ENCODE results near the gene PCDHGA8.
"Not testable (repeated sequence)": the region's sequence is repeated elsewhere in the genome, so short reads cannot be mapped to it uniquely, and the experiment has no call there.

The PCDHGA8 gene

DNA sequence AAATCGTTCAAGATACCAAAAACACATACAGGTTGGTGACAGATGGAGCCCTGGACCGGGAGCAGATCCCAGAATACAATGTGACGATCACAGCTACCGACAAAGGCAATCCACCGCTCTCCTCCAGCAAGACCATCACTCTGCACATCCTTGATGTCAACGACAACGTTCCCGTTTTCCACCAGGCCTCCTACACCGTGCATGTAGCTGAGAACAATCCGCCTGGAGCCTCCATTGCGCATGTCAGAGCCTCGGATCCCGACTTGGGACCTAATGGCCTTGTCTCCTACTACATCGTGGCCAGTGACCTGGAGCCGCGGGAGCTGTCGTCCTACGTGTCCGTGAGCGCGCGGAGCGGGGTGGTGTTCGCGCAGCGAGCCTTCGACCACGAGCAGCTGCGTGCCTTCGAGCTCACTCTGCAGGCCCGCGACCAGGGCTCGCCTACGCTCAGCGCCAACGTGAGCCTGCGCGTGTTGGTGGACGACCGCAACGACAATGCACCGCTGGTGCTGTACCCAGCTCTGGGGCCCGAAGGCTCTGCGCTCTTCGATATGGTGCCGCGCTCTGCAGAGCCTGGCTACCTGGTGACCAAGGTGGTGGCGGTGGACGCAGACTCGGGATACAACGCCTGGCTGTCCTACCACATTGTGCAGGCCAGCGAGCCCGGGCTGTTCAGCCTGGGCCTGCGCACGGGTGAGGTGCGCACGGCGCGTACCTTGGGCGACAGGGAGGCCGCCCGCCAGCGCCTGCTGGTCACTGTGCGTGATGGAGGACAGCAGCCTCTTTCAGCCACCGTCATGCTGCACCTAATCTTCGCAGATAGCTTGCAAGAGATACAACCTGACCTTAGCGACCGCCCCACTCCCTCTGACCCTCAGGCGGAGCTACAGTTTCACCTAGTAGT is 20.6 kb upstream of the PCDHGA8 start:
- DNase-seq = no peak

DNA sequence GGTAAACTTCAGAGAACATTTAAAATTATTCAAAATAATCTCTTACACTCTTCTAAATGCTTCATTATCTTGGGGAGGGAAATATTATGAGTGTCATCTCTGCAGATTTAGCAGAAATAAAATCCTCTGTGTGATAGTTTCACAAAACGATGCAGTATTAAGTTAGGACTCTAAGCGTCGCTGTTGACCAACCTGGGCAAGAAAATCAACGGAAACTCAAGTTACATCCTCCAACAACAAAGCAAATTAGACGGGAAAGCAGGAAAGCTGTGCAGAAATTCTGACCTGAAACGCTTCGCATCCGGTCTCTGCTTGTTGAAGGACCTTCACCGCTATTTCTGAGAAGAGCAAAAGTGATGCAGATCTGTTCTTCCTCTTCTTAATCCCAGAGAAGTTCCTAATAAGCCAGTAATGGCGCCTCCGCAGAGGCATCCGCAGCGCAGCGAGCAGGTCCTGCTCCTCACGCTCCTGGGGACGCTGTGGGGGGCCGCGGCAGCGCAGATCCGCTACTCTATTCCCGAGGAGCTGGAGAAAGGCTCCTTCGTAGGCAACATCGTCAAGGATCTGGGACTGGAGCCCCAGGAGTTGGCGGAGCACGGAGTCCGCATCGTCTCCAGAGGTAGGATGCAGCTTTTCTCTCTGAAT is 18.6 kb upstream of the PCDHGA8 start, which contains the start of gene PCDHGA6:
PCDHGA6 (plus strand) TSS at position 219 of the 645 bp plus-strand sequence; CDS start at position 412, 193 bp downstream.
- no peak for DNase-seq

DNA sequence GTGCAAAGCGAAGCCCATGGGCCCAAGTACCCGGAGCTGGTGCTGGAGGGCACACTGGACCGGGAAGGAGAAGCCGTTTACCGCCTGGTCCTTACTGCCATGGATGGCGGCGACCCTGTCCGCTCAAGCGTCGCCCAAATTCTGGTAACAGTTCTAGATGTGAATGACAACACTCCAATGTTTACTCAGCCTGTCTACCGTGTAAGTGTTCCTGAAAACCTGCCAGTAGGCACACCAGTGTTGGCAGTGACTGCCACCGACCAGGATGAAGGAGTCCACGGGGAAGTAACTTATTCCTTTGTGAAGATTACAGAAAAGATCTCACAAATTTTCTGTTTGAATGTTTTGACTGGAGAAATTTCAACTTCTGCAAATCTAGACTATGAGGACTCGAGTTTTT is 17.8 kb upstream of the PCDHGA8 start:
- DNase-seq = no peak

DNA sequence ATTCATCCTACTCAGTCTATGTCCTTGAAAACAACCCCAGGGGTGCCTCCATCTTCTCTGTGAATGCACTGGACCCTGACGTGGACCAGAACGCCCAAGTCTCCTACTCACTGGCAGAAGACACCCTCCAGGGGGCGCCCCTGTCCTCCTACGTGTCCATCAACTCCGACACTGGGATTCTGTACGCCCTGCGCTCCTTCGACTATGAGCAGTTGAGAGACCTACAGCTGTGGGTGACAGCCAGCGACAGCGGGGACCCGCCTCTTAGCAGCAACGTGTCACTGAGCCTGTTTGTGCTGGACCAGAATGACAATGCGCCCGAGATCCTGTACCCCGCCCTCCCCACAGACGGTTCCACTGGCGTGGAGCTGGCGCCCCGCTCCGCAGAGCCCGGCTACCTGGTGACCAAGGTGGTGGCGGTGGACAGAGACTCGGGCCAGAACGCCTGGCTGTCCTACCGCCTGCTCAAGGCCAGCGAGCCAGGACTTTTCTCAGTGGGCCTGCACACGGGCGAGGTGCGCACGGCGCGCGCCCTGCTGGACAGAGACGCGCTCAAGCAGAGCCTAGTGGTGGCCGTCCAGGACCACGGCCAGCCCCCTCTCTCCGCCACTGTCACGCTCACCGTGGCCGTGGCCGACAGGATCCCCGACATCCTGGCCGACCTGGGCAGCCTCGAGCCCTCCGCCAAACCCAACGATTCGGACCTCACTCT is 16.8 kb upstream of the PCDHGA8 start:
- not testable (repeated sequence) for DNase-seq

DNA sequence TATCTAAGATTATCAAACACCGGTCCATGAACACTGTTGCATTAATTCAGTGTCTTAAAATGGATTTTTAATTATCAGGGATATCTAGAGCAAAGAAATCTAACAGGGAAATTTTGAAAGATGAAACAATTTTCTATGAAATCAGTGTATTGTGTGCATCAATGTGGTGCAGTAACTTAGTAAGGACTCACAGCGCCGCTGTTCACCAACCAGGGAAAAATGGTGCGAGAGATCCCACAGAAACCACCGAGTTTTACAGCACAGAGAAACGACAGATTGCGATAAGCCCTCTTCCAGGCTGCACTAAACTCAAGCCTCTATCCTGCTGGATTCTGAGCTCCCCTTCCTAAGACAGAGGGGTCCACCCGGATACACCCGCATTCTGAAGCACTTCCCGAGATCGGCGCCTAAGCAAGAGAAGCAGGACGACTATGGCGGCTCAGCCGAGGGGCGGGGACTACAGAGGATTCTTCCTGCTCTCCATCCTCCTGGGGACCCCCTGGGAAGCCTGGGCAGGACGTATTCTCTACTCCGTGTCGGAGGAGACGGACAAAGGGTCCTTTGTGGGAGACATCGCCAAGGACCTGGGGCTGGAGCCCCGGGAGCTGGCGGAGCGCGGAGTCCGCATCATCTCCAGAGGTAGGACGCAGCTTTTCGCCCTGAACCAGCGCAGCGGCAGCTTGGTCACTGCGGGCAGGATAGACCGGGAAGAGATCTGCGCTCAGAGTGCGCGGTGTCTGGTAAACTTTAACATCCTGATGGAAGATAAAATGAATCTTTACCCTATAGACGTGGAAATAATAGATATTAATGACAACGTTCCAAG is 9.8 kb upstream of the PCDHGA8 start, which contains the start of gene PCDHGA7:
PCDHGA7 (plus strand) TSS at position 274 of the 826 bp plus-strand sequence; CDS start at position 432, 158 bp downstream.
- no peak for DNase-seq

DNA sequence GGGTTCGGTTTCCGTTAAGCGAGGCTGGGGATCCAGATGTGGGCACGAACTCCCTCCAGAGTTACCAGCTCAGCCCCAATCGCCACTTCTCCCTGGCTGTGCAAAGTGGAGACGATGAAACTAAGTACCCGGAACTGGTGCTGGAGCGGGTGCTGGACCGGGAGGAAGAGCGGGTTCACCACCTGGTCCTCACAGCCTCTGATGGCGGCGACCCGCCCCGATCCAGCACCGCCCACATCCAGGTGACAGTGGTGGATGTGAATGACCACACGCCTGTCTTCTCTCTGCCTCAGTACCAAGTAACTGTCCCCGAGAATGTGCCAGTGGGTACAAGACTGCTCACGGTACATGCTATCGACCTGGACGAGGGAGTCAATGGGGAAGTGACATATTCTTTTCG is 9.1 kb upstream of the PCDHGA8 start:
- DNase-seq = no peak

DNA sequence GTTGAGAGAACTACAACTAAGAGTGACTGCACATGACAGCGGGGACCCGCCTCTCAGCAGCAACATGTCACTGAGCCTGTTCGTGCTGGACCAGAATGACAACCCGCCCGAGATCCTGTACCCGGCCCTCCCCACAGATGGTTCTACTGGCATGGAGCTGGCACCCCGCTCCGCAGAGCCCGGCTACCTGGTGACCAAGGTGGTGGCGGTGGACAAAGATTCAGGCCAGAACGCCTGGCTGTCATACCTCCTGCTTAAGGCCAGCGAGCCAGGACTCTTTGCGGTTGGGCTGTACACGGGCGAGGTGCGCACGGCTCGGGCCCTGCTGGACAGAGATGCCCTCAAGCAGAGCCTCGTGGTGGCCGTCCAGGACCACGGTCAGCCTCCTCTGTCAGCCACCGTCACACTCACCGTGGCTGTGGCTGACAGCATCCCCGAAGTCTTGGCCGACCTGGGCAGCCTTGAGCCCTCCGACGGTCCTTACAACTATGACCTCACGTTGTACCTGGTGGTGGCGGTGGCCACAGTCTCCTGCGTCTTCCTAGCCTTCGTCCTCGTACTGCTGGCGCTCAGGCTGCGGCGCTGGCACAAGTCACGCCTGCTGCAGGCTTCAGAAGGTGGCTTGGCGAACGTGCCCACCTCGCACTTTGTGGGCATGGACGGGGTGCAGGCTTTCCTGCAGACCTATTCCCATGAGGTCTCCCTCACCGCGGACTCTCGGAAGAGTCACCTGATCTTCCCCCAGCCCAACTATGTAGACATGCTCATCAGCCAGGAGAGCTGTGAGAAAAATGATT is 7.8 kb upstream of the PCDHGA8 start:
- no peak for DNase-seq

DNA sequence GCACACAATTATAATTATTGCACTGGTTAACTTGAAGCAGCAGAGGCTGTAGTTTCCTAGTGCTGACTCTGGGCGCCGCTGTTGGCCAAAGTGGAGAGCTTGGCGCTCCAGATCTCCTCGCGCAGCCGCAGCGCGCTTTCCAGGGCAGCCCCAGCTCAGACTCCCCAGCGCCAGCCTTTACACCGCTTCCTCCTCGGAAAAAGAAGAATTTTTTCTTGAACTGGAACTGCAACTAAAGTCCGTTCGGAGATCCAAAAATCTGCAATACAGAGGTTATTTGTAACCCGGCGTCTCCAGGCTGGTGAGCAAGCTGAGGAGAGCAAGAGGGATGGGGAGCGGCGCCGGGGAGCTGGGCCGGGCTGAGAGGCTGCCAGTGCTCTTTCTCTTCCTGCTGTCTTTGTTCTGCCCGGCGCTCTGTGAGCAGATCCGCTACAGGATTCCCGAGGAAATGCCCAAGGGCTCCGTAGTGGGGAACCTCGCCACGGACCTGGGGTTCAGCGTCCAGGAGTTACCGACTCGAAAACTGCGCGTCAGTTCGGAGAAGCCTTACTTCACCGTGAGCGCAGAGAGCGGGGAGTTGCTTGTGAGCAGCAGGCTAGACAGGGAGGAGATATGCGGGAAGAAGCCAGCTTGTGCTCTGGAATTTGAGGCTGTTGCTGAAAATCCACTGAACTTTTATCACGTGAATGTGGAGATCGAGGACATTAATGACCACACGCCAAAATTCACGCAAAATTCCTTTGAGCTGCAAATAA is 4.7 kb upstream of the PCDHGA8 start, which contains the start of gene PCDHGB4:
PCDHGB4 (plus strand) TSS at position 142 of the 755 bp plus-strand sequence; CDS start at position 329, 187 bp downstream.
- not testable (repeated sequence) for DNase-seq

DNA sequence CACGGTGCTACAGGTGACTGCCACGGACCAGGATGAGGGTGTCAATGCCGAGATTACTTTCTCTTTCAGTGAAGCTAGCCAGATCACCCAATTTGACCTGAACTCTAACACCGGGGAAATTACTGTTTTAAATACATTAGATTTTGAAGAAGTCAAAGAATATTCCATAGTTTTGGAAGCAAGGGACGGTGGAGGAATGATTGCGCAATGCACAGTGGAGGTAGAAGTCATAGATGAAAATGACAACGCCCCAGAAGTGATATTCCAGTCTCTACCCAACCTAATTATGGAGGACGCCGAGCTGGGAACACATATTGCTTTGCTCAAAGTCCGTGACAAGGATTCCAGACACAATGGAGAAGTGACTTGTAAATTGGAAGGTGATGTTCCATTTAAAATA is 3.8 kb upstream of the PCDHGA8 start:
- no peak for DNase-seq

DNA sequence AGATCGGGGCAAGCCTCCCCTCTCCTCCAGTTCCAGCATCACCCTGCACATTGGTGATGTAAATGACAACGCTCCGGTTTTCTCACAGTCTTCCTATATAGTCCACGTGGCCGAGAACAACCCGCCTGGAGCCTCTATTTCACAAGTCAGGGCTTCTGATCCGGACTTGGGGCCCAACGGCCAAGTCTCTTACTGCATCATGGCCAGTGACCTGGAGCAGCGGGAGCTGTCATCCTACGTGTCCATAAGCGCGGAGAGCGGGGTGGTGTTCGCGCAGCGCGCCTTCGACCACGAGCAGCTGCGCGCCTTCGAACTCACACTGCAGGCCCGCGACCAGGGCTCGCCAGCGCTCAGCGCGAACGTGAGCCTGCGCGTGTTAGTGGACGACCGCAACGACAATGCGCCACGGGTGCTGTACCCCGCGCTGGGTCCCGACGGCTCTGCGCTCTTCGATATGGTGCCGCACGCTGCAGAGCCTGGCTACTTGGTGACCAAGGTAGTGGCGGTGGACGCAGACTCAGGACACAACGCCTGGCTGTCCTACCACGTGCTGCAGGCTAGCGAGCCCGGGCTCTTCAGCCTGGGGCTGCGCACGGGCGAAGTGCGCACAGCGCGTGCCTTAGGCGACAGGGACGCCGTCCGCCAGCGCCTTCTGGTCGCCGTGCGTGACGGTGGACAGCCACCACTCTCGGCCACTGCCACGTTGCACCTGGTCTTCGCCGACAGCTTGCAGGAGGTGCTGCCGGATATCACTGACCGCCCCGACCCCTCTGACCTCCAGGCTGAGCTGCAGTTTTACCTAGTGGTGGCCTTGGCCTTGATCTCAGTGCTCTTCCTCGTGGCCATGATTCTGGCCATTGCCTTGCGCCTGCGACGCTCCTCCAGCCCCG is 3.0 kb upstream of the PCDHGA8 start:
- DNase-seq = no peak

DNA sequence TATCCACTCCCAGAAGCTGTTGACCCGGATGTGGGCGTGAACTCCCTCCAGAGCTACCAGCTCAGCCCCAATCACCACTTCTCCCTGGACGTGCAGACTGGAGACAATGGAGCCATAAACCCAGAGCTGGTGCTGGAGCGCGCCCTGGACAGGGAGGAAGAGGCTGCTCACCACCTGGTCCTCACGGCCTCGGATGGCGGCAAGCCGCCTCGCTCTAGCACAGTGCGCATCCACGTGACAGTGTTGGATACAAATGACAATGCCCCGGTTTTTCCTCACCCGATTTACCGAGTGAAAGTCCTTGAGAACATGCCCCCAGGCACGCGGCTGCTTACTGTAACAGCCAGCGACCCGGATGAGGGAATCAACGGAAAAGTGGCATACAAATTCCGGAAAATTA is 834 bp downstream of the PCDHGA8 start:
- no peak for DNase-seq

DNA sequence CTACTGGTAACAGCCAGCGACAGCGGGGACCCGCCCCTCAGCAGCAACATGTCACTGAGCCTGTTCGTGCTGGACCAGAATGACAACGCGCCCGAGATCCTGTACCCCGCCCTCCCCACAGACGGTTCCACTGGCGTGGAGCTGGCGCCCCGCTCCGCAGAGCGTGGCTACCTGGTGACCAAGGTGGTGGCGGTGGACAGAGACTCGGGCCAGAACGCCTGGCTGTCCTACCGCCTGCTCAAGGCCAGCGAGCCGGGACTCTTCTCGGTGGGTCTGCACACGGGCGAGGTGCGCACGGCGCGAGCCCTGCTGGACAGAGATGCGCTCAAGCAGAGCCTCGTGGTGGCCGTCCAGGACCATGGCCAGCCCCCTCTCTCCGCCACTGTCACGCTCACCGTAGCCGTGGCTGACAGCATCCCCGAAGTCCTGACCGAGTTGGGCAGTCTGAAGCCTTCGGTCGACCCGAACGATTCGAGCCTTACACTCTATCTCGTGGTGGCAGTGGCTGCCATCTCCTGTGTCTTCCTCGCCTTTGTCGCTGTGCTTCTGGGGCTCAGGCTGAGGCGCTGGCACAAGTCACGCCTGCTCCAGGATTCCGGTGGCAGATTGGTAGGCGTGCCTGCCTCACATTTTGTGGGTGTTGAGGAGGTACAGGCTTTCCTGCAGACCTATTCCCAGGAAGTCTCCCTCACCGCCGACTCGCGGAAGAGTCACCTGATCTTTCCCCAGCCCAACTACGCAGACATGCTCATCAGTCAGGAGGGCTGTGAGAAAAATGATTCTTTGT is 2.2 kb downstream of the PCDHGA8 start:
- DNase-seq = not testable (repeated sequence)

DNA sequence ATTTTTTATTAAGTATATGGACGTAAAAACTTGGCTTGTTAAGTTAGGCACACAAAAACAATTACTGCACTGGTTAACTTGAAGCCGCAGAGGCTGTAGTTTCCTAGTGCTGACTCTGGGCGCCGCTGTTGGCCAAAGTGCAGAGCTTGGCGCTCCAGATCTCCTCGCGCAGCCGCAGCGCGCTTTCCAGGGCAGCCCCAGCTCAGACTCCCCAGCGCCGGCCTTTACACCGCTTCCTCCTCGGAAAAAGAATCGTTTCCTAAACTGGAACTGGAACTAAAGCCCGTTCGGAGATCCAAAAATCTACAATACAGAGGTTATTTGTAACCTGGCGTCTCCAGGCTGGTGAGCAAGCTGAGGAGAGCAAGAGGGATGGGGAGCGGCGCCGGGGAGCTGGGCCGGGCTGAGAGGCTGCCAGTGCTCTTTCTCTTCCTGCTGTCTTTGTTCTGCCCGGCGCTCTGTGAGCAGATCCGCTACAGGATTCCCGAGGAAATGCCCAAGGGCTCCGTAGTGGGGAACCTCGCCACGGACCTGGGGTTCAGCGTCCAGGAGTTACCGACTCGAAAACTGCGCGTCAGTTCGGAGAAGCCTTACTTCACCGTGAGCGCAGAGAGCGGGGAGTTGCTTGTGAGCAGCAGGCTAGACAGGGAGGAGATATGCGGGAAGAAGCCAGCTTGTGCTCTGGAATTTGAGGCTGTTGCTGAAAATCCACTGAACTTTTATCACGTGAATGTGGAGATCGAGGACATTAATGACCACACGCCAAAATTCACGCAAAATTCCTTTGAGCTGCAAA is 5.5 kb downstream of the PCDHGA8 start, which contains the start of gene PCDHGB5:
PCDHGB5 (plus strand) TSS at position 192 of the 796 bp plus-strand sequence; CDS start at position 373, 181 bp downstream.
- not testable (repeated sequence) for DNase-seq

DNA sequence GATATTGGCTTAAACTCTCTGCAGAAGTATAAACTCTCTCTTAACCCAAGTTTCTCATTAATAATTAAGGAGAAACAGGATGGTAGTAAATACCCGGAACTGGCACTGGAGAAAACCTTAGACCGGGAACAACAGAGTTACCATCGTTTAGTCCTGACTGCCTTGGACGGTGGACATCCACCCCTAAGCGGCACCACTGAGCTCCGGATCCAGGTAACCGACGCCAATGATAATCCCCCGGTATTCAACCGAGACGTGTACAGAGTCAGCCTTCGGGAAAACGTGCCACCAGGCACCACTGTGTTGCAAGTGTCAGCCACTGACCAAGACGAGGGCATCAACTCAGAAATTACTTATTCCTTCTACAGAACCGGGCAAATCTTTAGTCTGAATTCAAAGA is 6.2 kb downstream of the PCDHGA8 start:
- DNase-seq = no peak

DNA sequence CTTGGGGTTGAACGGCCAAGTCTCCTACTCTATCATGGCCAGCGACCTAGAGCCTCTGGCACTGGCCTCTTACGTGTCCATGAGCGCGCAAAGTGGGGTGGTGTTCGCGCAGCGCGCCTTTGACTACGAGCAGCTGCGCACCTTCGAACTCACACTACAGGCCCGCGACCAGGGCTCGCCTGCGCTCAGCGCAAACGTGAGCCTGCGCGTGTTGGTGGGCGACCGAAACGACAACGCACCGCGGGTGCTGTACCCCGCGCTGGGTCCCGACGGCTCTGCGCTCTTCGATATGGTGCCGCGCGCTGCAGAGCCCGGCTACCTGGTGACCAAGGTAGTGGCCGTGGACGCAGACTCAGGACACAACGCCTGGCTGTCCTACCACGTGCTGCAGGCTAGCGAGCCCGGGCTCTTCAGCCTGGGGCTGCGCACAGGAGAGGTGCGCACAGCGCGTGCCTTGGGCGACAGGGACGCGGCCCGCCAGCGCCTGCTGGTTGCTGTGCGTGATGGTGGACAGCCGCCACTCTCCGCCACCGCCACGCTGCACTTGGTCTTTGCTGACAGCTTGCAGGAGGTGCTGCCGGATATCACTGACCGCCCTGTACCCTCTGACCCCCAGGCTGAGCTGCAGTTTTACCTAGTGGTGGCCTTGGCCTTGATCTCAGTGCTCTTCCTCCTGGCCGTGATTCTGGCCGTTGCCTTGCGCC is 7.3 kb downstream of the PCDHGA8 start:
- DNase-seq = no peak

DNA sequence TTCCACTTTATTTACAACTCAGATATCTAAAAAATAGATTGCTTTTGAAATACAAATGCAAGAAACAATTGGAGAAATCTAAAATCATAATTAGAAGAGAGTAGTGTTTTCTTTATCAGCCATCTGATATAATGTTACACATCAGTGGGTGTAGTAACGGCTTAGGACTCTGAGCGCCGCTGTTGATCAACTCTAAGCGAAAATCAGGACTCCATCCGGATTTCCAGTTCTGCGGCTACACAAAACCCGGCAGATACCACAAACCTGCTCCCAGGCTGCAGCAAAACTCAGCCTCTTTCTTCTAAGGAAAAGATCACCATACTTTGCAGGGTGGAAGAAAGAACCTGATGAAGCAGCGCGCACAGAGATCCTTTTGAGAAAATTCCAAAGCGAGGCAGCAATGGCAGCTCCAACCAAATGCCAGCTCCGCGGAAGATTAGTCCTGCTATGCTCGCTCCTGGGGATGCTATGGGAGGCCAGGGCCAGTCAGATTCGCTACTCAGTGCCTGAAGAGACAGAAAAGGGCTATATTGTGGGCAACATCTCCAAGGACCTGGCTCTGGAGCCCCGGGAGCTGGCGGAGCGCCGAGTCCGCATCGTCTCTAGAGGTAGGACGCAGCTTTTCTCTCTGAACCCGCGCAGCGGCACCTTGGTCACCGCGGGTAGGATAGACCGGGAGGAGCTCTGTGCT is 10.3 kb downstream of the PCDHGA8 start, which contains the start of gene PCDHGA9:
PCDHGA9 (plus strand) TSS at position 226 of the 691 bp plus-strand sequence; CDS start at position 401, 175 bp downstream.
- no peak for DNase-seq
